ENCODE measurements around the gene GPR25.

The GPR25 gene, protein sequence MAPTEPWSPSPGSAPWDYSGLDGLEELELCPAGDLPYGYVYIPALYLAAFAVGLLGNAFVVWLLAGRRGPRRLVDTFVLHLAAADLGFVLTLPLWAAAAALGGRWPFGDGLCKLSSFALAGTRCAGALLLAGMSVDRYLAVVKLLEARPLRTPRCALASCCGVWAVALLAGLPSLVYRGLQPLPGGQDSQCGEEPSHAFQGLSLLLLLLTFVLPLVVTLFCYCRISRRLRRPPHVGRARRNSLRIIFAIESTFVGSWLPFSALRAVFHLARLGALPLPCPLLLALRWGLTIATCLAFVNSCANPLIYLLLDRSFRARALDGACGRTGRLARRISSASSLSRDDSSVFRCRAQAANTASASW

DNA sequence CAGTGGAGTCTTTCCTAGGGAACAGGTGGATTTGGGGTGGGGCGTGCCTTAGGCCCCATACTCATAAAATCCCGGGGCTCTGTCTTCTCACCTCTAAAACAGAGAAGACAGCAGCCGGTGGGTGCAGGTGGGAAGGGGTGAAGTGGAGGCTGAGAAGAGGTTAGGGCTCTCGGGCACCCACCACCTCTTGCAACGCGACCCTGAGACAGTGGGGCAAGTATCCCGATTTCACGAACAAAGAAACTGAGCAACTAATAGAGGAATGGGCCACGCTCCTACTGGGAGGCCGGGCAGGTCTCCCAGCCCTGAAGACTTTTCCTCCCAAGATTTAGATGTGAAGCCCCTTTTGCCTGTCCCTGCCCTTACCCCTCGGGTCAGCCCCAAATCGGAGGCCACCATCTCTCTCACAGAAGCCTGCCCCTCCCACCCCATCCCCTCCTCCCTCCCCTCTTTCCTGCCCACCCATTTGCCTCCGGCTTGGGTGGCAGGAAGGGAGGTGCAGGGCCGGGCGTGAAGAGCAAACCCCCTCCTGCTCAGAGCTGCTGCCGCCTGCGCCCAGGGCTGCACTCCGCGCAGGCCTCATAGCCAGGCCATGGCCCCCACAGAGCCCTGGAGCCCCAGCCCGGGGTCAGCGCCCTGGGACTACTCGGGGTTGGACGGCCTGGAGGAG lies at the start of gene GPR25:
GPR25 (plus strand) TSS at position 536 of the 670 bp plus-strand sequence; CDS start at position 593, 57 bp downstream.
- DNase-seq (ENCODE audit: low spot score) = no peak

DNA sequence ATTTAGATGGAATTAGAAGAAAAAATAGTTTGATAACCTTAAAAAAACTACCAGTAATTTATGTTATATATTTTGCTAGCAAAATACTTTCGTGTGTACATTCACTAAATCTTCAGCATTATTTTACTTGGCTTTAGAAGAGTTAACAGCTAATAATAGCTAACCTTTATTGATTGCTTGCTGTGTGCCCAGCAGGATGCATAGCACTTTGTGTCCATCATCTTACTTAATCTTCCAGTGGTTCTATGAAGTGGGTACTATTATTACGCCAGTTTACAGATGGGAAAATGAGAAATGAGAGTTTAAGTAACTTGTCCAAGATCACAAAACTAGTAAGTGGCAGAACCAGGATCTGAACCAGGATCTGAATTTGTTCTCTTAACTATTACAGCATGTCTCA lies 41.7 kb upstream of the GPR25 start:
- no peak for DNase-seq (ENCODE audit: low spot score)

DNA sequence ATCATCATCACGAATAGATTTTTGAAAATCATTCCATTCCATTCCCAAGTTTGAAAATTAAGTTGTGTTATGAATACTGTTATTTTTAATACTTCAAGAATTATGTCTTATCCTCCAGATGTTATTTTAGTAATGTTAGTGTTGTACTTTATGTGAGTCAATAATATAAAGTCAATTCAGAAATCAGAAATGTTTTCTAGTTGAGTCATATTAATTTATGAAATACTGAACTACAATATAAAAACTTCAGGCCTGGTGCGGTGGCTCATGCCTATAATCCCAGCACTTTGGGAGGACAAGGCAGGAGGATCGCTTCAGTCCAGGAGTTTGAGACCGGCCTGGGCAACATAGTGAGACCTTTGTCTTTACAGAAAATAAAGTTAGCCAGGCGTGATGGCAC lies 38.4 kb upstream of the GPR25 start:
- no peak for DNase-seq (ENCODE audit: low spot score)

DNA sequence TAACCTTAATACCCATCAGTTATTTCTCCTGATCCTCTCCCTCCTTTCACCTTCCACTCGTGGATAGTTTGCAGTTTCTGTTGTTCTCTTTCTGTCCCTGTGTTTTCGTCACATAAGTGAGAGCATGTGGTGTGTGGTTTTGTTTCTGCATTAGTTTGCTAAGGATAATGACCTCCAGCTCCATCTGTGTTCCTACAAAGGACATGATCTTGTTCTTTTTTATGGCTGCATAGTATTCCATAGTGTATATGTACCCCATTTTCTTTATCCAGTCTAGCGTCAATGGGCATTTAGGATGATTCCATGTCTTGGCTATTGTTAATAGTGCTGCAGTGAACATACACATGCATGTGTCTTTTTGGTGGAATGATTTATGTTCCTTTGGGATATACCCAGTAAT lies 36.6 kb upstream of the GPR25 start:
- DNase-seq (ENCODE audit: low spot score) = no peak

DNA sequence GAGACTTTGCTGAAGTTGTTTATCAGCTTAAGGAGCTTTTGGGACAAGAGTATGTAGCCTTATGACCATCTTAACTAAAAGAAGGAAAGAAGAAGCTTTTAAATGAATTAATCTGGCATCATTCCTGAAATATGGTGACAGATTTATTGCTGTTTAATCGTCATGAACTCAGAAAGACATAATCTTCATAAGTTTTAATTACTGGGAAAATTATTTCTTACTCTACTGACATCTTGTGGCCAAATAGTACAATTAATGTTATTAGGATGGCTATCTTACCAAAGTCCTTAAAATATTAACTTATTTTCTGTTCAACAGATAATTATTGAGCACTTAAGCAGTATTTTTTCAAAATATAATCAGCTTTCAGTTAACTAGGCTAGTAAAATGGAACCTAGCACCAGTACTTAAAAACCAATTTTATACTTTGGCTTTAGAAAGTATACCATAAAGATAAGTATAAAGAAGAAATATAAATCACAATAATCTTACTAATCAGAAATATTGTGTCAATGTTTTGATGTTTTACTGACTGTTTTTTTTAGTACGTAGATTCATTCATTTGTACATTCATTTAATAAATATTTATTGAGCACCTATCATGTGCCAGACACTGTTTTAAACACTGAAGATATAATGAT lies 34.7 kb upstream of the GPR25 start:
- DNase-seq (ENCODE audit: low spot score) = peak; percentile 26

DNA sequence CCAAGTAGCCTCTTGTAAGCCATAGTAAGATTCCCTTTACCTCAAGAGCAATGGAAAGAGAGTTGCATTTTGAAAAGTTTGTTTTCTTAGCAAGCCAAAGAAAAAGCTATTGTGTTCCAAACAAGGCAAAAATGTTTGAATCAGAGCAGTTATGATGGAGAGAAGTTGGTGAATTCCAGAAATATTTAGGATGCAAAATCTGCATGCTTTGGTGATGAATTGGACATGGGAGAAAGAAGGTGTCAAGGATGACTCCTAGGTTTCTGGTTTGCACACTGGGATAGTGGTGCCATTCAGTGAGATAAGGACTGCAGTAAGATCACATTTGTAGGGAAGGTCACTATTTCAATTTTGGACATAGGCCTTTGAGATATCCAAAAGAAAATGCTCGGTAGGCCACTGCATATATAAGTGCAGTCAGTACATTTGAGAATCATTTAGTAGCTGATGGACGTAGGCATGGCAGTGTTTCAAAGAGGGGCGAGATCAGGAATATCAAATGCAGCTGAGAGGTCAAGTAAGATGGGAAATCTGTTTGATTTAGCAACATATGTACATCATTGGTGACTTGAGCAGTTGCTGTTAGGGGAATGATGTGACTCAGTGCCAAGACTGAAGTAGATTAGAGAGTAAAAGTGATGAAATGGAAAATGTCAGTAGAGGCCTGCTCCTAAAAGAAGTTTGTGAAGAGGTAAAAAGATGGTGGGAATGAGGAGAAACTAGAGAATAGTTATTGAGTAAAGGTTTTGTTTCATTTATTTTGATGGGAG lies 33.9 kb upstream of the GPR25 start:
- no peak for DNase-seq (ENCODE audit: low spot score)

DNA sequence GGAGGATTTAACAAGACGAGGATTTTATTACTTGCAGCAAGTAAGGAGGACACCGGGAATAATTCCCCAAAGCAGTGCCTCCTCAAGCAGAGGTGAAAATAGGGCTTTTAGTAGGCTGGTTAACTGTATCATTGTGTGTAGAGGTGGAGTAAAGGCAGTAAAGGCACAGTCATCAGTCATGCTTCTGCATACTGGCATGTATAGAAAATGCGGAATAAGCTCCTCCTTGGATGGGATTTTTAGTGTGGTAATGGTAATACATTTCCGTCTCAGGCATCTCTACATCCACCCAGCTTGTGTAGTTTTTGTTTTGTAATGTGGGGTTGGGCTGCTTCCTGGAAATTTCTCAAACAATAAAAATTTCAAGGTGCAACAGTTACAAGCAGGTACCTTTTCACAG lies 27.4 kb upstream of the GPR25 start:
- DNase-seq (ENCODE audit: low spot score) = no peak

DNA sequence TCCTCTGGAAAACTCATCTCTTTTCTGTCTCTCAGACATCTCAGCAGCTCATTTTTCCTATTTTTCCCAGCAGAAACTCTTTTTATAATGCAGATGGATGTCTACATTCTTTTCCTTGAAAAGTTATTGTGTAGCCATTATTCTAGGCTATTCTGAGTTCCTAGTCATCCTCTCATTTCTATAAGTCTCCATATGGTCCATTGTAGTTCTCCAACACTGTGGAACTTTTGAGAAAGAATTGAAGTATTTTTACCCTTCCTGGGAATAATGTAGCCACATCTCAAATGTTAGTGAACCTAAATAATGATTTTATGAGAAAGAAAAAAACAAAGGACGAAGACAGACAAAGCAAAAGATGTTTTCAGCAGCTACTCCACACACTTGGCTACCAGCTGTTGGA lies 26.4 kb upstream of the GPR25 start:
- no peak for DNase-seq (ENCODE audit: low spot score)

DNA sequence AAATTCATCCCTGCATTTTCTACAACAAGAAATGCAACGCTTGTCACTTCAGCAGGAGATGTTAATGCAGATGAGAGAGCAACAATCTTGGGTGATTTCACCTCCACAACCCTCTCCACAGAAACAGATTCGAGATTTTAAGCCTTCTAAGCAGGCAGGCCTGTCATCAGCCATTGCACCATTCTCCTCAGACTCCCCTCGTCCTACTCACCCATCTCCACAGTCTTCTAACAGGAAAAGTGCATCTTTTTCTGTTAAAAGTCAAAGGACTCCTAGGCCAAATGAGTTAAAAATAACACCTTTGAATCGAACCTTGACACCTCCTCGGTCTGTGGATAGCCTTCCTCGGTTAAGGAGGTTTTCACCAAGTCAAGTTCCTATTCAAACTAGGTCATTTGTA lies 23.4 kb upstream of the GPR25 start:
- DNase-seq (ENCODE audit: low spot score) = no peak

DNA sequence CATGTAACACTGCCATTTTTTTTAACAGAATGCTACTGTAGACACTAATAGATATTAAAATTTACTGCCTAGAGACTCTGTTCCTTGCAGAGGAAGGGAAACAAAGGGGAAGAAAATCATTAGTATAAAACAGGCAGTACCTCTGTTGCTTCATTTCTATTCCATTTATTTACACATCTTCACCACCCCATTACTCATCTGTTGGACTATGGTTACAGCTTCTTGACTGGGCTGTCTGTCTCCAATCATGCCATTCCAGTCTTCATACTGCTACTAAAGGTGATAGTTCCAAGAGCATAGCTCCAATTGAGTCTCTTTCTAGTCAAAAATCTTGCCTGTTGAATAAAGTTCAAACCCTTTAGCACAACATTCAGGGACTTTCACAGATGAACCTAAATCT lies 22.2 kb upstream of the GPR25 start:
- no peak for DNase-seq (ENCODE audit: low spot score)

DNA sequence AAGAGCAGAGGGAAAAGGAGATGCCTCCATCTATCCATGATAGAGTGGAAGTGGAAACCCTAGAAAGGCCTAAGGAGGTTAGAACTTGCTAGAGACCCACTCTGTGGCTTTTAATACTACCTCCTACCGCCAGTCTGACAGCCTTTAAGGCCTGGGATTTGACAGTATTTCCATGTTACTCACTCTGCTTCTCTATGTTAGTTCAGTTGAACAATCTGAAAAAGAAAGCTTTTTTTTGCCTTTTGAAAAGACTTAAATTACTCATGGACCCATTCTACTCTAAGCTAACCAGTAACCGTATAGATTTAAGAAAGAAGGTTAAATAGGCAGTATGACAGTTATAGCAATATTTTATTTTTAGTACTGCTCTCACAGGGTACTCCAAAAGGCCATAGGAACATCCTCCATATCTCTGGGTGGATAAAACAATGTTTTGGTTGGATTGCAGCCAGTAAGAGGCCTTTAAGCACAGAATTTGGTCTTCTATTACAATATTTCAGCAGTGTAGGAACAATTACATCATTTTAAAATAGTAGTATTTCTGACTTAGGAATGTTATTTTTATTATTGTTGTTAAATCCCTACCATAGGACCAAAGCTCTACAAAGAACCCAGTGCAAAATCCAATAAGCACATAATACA lies 15.9 kb upstream of the GPR25 start:
- no peak for DNase-seq (ENCODE audit: low spot score)

DNA sequence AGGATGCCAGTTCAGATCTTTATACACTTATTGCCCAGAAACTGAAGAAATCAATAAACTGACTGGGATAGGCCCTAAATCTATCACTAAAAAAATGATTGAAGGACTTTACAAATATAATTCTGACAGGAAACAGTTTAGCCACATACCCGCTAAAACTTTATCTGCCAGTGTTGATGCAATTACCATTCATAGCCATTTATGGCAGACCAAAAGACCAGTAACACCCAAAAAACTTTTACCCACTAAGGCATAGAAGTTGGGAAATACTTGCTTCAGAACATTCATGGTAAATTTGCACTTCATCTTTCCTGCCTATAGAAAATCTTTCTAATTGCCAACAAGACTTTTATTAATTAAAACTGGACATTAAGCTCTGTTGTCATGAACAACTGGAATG lies 15.0 kb upstream of the GPR25 start:
- no peak for DNase-seq (ENCODE audit: low spot score)

DNA sequence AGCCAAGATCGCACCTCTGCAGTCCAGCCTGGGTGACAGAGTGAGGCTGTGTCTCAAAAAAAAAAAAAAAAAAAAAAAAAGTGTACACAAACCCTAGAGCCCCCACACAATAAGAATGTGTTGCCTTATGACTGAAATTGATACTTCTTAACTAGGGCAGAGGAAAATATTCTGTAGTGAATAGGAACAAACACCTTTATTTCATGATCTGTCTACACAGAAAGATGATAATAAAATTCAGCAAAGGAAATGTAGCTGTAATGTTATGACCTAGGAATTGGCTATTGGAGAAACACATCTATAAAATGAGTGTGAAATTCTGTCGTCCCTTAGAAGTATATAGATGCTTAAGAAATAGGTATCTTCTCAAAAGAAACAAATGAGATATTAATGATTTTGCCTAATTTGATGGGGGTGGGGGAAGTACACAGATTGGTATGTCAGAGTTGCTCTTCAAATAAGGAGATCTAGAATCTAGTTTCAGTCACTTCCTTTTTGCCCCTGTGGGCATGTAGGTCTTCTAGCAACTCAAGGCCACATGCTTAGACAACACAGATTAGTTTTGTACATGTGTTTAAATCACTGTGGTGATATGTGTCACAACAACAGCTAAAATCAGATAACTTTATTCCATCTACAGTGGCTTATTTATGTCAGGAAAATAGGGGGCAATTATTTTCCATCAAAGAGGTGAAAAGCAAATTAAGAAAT lies 10.7 kb upstream of the GPR25 start:
- DNase-seq (ENCODE audit: low spot score) = no peak

DNA sequence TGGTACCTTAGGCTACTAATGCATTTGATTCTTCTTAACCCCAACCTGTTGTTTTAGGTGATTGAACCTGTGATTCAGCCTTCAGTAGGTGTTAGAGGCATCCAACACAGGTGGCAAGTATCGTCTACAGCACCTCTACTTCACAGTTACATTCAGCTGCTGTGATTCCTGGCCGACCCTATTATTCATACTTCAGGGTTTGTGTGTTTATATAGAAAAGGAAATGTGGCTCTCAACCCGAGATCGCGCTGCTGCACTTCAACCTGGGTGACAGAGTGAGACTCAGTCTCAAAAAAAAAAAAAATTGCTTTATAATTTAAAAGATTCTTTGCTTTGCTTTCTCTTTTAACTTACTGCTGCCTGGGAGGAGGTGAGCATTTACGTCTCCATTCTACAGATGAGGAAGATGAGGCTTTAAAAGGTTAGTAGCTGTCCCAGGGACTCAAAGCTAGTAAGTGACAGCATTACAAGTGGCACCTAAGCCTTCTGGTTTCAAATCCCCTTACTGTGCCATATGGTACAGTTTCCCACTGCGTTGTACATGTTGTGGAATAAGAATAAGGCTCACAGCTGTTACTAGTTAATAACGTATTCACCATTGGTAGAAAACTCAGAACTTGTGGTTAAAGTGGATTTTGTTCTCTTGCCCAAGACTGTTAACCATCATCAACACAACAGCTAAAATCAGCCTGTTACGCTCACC lies 9.9 kb upstream of the GPR25 start:
- DNase-seq (ENCODE audit: low spot score) = no peak

DNA sequence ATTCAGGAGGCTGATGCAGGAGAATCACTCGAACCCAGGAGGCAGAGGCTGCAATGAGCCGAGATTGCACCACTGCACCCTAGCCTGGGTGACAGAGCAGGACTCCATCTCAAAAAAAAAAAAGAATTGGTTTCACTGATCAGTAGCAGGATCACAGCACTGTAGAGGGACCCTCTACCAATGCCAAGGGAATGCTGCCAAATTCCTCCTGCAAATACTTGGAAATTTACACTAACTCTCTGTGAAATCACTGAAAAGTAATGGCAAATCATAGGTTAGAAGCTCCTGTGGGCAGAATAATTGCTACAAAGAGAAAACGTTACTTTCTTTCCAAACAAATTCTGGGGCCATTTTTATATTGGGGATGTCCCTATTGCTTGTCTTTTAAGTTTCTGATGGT lies 6.7 kb upstream of the GPR25 start:
- DNase-seq (ENCODE audit: low spot score) = no peak

DNA sequence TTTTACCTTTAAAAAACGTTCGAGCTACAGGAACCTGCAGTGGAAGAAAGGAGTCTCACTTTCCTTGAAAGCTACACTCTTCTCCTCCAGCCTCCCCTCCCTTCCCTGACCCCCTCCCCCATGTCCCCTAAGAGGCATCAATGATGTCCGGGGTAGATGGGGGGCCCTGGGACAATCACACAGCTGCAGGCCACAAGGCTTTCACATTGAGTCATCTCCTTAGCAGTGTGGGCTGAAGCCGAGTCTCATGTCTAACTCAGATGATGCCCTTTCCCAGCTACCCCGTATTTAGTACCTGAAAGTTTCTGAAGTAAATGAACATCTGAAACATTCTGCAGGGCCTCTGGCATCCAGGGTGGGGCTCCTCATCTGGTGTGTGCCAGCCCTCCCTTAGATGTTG lies 6.3 kb upstream of the GPR25 start:
- no peak for DNase-seq (ENCODE audit: low spot score)

DNA sequence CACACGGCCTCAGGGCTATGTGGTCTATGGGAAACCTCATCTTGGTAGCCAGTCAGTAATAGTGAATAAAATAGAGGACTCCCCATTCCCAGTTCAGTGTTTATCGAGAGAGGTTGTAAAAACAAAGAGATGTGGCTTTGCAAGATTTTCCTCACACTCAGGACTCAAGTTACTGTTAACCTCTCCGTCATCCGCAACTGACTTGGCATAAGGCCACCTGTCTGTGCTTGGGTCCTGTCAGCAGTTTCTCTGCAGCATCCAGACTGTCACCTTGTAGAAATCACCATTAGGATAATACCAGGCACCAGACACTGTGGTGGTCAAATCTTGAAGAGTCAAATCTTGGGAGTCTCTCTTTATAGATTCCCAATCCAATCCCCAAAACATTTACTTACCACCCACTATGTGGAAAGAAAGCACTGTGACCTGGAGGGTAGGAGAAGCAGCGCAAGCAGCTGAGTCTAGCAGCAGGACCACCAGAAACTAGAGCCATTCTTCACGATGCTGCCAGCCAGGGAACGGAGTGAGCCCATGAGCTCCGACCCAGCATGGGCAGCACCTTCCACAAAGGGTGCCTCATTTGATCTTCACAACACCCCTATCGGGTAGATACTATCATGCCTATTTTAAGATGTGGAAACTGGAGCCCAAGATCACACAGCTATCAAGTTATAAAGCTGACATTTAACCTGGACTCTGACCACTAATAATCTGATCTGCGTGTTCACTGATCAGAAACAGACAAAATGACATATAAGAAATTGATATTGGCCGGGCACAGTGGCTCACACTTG lies 5.6 kb upstream of the GPR25 start:
- DNase-seq (ENCODE audit: low spot score) = no peak

DNA sequence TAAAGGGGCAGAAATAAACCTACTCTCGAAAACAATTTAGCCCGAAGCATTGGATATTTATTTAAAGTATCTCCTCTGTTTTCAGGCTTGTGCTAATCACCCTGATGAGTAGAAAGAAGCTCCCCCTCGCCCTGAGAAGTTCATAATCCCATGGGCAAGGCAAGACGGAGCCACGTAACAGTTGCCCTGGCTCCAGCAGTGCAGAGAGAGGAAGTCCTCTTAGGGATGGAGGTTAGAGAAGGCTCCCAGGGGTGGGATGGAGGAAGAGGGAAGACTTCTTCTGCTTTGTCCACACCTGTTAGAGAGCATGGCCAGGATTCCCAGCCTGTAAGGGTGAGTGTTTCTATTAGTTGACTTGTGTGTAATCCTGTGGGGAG lies 3.4 kb upstream of the GPR25 start:
- DNase-seq (ENCODE audit: low spot score) = no peak

DNA sequence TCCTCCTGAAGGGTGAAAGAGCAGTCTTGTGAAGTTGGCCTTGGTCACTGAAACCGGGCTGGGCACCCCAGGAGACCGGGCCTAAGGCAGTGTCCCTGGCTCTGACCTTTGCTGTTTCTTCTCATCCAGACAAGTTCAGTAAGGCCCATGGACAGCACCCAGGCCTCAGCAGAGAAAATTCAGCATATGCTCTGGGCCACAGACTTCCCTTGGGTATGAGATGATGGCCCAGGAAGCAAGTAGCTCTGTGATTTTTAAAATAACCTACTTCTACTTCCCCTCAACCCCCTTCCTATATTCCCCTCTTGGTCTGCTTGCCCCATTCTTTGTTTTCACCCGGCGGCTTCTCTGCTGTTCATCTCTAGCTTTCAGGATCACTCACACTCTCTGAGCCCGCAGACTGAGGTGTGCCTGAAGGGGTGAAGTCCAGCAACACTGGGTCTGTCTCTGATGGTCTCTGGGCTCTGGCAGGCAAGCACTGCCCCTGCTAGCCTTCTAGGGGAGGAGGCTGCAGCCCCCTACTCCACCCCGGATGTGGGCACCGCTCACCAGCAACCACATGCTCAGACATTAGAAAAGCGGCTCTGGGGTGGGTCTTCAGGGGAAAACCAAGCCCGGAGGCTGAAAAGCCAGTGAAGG lies 2.9 kb upstream of the GPR25 start:
- DNase-seq (ENCODE audit: low spot score) = no peak
